NCI-H1694 treated with DMSO at 0.1 percent for 48 hours (cell line): Measurements from ENCODE around the gene ARL9.

ENCODE experiments used
- DNase-seq: peaks from one replicate; lab custom pipeline; 2025; lab: John Stamatoyannopoulos, UW

ARL9 gene

GRCh38 chr4:56531149-56531770 lies 25.7 kb downstream of the ARL9 start:
- DNase-seq = no peak

- DNase-seq = no peak
Observed at GRCh38 chr4:56531823-56532222, 26.2 kb downstream of the ARL9 start.

GRCh38 chr4:56532239-56532638 lies 26.6 kb downstream of the ARL9 start:
- no peak for DNase-seq

GRCh38 chr4:56535915-56536314 lies 30.3 kb downstream of the ARL9 start:
- no peak for DNase-seq

- no peak for DNase-seq
Observed at GRCh38 chr4:56537147-56537546, 31.6 kb downstream of the ARL9 start.

- DNase-seq = no peak
Observed at GRCh38 chr4:56540826-56541225, 35.2 kb downstream of the ARL9 start.

GRCh38 chr4:56544573-56545131 lies 39.1 kb downstream of the ARL9 start:
- peak; percentile 47 for DNase-seq

GRCh38 chr4:56550642-56551041 lies 45.1 kb downstream of the ARL9 start:
- no peak for DNase-seq

- no peak for DNase-seq
Observed at GRCh38 chr4:56551516-56551915, 45.9 kb downstream of the ARL9 start.

GRCh38 chr4:56552273-56552672 lies 46.7 kb downstream of the ARL9 start:
- DNase-seq = no peak

GRCh38 chr4:56570041-56570440 lies 64.5 kb downstream of the ARL9 start:
- DNase-seq = no peak
